GM21723 (cell line): ENCODE results near the gene DLG2.

Experiments used
- ATAC-seq: cut with Tn5 transposase; IDR thresholded peaks from one replicate; pipeline ENCODE4 v1.9.1; 2021; ENCODE audit warnings: mild to moderate bottlenecking, moderate library complexity; ENCODE audit not compliant: unreplicated experiment

DLG2 gene

DNA sequence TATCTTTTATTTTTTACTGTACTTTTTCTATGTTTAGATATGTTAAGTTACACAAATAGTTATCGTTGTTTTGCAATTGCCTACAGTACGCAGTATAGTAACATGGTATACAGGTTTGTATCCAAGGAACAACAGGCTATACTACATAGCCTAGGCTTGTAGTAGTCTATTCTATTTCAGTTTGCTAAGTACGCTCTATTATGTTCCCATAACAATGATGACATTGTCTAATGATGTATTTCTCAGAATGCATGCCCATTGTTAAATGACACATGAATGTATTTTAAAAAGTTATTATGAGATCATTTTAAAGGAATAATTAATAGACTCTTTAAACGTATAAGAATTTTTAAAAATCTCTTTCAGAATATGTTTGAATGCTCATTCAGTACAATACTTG, 1644.3 kb downstream of the DLG2 start:
- no peak for ATAC-seq

DNA sequence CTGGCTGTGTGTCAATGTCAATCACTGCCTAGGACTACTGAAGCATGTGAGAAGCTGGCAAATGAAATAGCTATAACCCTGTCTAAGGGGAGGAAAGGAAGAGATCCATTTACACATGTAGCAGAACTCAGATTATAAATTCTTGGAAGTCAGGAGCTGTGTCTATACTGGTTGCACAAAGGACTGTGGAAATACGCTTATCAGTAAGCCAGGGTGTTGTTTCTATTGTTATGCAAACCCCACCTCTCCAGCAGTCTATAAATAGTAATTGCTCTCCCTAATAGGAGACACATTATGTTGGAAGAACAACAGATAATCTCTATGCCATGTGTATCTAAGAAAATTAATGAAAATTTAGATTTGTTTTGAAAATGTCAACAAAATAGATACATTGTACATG, 1647.6 kb downstream of the DLG2 start:
- no peak for ATAC-seq

DNA sequence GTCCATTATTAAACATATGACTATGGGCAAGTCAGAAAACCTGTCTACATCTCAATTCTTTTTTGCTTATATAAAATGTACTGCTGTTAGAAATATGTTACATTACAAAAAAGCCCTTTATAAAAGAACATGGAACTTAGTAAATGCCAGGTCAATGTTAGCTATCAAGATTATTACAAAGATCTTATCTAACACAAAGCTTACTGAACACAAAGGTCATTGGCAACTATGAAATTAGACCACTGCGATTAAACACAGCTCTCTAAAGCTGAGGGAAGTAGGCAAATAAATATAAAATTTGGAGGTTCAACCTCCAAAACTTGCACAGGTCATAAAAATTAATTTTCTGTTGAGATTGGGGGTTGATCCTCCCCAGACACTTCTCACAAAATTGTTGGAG, 1648.2 kb downstream of the DLG2 start:
- ATAC-seq: no peak

DNA sequence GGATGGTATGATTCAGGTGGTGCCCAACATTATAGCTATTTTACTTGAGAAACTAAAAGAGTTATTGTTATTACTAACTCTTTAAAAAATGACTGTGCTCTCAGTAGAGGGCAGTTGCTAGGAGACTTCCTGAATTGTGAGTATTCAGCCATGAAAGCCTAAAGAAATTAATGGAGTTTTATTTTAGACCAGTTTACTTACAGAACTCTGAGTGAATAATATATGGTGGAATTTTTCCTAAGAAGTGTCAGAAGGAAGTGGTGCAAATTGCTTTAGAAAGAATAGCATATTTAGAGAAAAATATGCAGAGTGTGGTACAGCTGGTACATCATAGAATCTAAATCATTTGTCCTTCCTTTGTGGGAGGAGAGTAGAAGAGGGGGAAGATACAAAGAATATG, 1651.1 kb downstream of the DLG2 start:
- no peak for ATAC-seq

DNA sequence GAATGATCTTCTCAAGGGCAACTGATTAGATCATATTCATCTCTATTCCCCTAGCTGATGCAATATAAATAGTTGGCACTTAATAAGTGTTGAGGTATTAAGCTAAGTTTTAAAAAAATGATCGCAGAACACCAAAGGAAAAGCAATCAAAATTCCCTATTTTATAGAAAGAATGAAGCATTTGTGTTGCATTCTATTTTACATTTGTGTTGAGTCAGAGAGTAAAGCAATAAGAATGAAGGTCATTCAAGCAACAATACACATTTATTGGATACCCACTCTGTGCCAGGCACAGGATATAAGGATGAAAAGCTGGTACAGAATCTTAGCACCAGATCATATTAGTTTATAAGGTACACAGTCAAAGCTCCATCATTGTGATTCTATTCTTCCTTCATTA, 1654.6 kb downstream of the DLG2 start:
- no peak for ATAC-seq

DNA sequence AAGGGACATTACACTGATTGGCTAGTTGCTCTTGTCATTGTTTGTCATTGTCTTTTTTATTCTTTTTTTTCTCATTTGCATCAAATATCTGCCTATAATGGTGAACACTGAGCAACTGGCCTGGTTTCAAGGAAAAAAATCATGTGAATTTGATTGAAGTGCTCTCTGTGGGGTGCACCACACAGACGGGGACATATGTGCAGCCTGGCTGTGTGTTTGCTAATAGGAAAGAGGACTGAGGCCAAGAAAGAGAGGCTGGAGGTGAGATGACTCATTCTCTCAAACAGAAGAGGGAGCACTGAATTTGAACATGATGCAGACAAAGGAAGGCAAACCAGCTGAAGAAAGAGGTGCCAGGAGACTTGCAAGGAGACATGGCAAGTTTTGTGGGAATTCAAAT, 1656.1 kb downstream of the DLG2 start:
- peak; percentile 49 for ATAC-seq

DNA sequence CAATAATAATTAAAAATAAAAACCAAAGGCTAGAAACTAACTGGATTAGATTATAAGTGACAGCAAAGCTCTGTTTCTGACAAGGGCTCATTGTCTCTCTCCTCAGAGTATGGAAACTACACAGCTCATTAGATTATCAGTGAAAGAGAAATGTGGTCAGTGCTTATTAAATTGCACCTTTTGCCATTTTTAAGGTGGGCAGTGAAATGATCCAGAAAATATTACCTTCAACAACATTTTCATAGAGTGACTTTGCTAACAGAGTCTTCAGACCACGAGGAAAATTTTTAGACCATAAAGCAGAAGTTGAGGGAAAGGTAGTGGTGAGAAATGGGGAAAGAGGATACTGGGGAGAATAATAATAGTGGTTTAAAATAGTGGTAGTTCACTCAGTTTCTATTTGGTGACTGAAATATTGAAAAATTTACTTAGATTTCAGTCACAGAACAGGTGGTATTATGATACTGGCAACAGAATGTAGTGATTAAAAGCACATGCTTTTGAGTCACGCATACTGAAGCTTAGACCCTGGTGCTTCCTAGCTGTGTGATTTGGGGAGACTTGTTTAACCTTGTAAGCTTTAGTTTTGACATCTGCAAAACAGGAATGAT, 1657.0 kb downstream of the DLG2 start:
- ATAC-seq: peak; percentile 78

DNA sequence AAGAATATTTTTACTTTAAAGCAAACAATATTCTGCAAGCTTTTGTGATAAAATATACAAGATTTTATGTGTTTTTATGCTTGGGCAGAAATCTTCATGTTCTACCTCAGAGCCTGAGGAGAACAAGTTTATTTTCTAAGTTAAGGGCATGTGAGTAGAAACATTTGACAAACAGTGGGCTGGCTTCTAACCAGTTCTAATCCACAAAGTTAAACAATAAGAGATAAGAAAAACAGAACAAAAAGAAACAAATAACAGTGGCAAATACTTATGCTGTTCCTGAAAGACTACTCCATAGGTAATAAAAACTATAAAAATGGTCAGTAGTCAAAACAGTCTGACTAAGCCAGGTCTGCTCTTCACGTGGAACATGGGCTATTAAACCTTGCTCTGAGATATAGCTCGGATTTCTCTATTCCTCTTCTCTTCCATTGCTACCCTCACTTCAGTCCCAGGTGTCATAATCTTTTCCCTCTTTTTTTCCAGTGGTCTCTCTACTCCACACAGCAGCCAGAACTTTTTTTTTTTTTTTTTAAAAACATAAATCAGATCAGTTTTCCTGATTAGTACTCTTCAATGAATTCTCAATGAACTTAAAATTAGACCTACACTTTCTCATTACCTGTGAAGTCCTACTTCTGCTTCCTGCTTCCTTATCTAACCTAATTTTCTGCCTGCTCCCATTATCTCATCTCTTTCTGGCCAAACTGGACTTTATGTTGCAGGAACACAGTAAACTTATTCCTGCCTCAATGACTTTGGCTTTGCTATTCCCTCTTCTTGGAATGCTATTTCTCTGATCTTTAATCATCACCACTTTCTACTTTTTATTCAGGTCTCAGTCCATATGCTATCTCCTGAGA, 1669.9 kb downstream of the DLG2 start:
- no peak for ATAC-seq

DNA sequence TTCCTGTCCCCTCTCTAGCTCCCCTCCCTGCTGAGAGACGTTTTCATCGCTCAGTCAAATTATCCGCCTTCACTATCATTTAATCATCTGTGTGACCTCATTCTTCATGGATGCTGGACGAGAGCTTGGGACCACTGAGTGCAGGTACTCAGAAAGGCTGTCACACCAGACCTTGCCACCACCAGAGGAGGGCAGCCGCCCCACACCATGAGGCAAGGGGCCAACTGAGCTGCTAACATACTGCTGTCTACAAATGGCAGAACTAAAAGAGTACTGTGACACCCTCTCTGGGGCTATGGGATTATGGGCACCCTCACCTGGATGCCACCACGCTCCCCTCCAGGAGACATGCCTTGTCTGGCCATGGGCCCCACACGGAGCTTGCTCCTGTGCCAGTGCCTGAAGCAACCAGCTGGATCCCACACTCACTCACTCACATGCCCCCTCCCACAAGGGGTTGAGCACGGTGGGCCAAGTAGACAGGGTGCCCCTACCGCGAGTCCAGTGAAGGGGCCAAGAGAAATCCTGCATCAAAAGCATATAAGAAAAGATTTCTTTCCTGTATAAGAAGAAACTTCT, 1670.9 kb downstream of the DLG2 start:
- no peak for ATAC-seq

DNA sequence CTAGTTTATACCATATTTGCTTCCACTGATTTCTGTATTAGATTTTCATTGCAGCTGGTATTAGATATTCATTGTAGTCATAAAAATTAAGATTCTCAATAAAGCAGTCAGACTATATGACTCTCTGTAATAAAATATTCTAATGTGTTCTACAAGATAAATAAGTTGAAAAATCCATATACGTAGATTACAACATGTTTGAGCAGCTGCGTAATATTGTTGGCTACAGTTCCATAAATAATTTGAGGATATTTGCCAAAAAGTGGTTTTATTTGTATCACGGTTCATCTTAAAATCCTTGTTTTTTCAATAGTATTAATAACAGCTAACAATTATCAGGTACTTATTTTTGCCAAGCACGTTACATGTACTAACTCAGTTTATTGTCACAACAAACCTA, 1672.4 kb downstream of the DLG2 start:
- ATAC-seq: no peak

DNA sequence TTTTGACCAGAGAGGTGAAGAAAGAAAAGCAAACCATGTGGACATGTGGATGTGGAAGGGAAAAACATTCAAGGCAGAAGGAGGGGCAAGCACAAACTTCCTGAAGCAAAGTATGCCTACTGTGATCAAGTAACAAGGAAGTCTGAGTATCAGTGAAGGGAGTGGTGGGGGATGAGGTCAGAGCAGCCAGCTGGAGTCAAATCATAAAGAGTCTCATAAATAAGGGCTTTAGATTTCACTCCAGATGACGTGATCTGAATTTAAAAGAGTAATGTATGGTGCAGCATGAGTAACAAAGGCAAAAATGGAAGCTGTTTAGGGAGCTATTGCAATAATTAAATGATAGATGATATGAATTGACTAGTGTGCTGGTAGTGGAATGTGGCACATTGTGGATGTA, 1675.6 kb downstream of the DLG2 start:
- no peak for ATAC-seq

DNA sequence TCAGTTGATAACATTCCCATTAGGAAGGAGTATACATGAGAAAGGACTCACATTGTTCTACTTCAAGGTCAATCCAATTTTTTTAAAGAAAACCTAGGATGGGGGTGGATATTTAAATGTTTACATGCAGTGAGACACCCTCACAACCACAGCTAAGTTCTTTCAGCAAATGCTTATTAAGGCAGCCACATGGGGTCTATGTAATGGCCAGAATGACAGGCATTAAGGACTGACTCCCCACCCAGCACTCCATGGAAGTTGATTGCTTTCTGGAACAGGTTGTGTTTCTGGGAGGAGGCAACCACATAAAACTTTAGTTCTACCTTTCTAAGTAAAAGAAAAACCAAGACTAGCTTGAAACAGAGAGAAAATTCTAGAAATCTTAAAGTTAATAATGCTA, 1678.9 kb downstream of the DLG2 start:
- no peak for ATAC-seq

DNA sequence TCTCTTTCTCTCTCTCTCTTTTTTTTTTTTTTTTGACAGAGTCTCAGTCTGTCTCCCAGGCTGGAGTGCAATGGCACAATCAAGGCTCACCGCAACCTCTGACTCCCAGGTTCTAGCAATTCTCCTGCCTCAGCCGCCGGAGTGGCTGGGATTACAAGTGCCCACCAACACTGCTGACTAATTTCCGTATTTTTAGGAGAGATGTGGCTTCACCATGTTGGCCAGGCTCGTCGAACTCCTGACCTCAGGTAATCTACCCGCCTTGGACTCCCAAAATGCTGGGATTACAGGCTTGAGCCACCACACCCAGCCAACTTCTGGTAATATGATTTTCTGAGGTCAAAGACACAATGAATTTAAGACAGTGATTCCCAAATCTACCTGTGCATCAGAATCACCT, 1681.2 kb downstream of the DLG2 start:
- ATAC-seq: no peak

DNA sequence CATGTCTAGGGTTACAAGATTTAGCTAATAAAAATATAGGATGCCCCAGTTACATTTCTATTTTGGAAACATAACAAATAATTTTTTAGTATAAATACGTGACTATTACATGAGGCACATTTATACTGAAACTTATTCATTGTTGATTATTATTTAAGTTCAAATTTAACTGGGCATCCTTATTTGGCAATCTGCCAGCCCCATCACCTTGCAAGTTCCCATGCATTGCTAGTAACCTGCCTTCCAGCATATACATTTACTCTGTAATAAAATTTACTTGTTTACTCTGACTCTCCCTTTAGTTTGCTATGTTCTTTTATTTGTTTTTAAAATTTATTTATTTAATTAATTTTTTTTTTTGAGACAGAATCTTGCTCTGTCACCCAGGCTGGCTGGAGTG, 1686.1 kb downstream of the DLG2 start:
- no peak for ATAC-seq

DNA sequence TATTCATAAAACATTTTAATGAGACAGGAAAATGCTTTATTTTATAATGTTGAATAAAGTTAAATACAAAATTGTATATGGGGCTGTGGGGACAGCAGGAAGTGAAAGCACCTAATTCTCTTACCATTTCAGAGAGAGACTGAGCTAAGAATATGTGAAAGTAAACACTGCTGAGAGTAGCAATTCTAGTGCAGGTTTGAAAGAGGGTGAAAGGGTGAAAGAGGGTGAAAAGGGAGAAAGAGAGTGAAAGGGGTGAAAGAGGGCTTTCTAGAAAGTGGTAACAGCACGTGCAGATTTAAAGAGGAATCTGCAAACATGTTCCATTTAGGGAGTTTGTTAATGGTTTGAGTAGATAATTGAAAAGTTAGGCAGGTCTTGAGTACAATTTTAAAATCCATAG, 1689.0 kb downstream of the DLG2 start:
- peak; percentile 81 for ATAC-seq

DNA sequence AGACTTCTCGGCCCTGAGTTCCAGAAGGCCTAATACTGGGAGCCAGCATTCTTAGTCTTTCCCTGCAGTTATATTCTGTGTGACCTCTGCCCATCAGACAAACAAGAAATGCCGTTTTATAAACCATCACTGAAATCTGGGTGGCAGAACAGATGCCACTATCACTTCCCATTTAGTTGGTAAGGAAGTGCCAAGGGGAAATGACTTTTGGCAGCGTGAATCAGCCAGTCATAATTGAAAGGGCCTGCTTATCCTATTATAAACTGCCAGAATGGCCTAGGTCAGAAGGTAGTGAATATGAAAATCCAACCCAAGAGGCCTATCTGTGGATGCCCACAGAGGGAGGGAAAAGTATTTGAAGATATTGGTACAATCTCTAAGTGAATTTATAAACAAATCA, 1694.1 kb downstream of the DLG2 start:
- ATAC-seq: no peak

DNA sequence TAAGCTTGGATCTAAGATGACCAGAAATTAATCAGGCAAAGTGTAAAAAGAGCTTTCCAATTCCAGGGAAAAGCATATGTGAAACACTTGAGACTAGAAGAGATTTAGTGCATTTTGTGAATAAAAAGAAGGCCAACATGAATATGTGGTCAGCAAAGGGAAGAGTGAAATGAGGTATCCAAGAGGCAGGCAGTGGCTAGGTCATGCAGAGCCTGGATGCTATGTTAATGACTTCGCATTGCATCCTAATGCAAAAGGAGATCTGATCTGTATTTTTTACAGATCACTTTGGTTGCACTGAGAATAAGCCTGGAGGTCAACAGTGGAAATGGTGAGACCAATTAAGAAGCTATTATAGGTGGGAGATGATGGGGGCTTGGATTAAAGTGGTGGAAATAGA, 1699.7 kb downstream of the DLG2 start:
- ATAC-seq: no peak

DNA sequence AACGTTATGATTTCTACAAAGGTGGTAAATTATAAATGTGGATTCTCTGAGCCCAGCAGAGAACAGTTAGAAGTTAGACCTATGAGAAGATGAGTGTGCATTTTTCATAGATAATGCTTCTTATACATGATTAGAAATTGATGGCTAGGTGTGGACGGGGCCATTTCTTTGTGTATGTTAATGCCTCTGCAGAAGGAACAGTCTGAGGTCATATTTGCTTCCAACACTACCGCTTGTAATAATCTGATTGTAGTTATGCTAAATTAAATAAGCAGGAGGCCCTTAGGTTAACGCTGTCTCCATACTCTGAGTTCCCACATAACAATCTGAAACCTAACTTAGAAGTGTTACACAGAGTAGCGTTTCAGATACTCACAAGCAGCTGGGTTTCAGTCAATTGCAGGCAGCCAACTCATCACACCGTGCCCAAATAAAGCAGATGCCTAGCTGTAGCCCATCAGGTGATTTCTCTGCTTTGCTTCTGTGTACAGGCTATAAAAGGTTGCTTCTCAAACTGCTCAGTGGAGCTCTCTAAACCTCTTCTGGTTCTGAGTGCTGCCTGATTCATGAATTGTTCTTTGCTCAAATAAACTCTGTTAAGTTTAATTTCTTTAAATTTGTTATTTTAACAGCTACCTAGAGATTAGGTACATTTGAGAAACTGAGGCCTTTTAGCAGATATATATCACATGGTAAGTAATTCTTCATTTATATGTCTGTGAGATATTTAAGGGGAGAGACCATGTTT, 1702.2 kb downstream of the DLG2 start:
- ATAC-seq: no peak

DNA sequence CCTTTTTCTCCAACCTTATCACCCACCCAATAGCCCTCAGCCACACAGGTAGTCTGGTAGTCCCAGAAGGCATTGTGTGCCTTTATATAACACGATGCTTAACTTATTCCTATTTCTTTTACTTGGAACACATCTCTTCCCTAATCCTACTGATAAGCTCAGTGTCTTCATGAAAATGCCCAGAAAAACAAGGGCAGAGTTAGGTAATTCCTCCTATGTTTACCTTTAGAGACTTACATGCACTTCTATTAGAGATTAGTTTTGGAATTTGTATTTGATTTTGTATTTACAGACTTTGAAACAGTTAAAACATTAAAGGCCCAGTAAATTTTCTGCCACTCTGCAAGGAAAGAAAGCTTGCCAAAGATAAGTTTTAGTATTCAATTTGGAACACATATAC, 1703.2 kb downstream of the DLG2 start:
- no peak for ATAC-seq

DNA sequence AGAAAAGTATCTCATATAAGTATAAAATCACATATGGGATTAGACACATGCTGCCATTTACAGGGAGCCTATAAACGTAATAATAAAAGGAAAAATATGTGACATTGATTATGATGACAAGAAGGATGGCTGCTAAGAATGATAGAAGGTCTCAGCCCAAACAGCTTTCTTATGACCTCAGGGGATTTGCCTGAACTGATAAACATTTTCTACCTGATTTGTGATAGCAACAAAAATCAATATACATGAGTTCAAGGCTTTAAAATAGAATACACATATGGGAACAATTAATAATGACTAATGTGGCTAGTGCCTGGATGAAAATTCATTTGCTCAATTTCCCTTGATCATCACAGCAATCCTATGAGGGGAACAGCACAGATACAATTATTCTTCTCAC, 1704.2 kb downstream of the DLG2 start:
- ATAC-seq: no peak

DNA sequence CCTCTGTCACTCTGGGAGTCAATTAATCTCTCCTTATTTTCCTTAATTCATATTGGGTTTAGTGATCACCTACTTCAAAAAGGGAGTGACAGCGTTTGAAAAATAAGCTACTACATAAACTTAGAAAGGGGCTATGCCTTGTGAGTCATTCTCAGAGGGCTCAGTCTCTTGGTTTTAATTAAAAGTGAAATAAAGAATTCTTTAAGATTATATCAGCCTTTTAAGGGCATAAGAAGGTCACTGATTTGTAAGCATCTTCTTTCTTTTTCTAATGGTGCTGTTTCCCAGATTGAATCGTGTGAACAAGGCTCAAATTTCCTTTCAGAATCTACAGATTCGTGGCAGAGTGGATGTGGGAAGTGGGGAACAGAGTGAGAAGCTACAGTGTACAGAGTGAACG, 1704.8 kb downstream of the DLG2 start:
- no peak for ATAC-seq
